CD14-positive monocyte (primary cell): ENCODE data around the gene GSX2. TPM values are rescaled to one million over a fixed set of nuclear protein-coding genes. Genes with fewer than 3 reads are reported as not detected.

Experiments
- DNase-seq, 3 donors: peaks; one replicate each; pipeline ENCODE4 v3.0.0-alpha.2; 2011 to 2022
- H2AFZ ChIP-seq: 2 replicates; pipeline ENCODE4 v1.6.0; 2012; ENCODE audit warnings: mild to moderate bottlenecking, low read depth, low read length, inconsistent platforms; ENCODE audit not compliant: insufficient read depth, poor library complexity, severe bottlenecking
- H3K27ac ChIP-seq, 2 donors: 1 replicate in 1 of 2; 2 replicates in 1 of 2; pipeline ENCODE4 v1.5.1; 2012 to 2013; ENCODE audit warnings: low read length in 2 of 2, control low read depth in 1 of 2, inconsistent platforms in 1 of 2, low read depth in 1 of 2, mild to moderate bottlenecking in 1 of 2
- H3K27me3 ChIP-seq, 2 donors: one replicate each; pipeline versions ENCODE4 v1.6.0 to v1.6.1; 2011 to 2013; ENCODE audit warnings: low read length in 2 of 2; ENCODE audit not compliant: control insufficient read depth in 2 of 2, insufficient read depth in 2 of 2
- H3K36me3 ChIP-seq, 2 donors: replicated peaks in 1 of 2; 1 replicate in 1 of 2; 2 replicates in 1 of 2; pipeline versions ENCODE4 v1.5.1 to v1.6.1; 2012 to 2013; ENCODE audit warnings: low read length in 2 of 2, control low read depth in 1 of 2, inconsistent platforms in 1 of 2, mild to moderate bottlenecking in 1 of 2; ENCODE audit not compliant: insufficient read depth in 2 of 2, control insufficient read depth in 1 of 2
- H3K4me1 ChIP-seq, 2 donors: 1 replicate in 1 of 2; 2 replicates in 1 of 2; pipeline versions ENCODE4 v1.5.1 to v1.6.1; 2012 to 2013; ENCODE audit warnings: low read length in 2 of 2, control low read depth in 1 of 2, inconsistent platforms in 1 of 2, mild to moderate bottlenecking in 1 of 2, moderate library complexity in 1 of 2; ENCODE audit not compliant: insufficient read depth in 2 of 2, control insufficient read depth in 1 of 2
- H3K4me2 ChIP-seq: replicated peaks from 2 replicates; pipeline ENCODE3; 2012; ENCODE audit warnings: low read length, moderate library complexity, mild to moderate bottlenecking; ENCODE audit not compliant: poor library complexity, severe bottlenecking; ENCODE audit errors: extremely low read depth
- H3K4me3 ChIP-seq, 3 experiments: fragments of 200-600 bp in 1 of 3; sonication (generic) in 1 of 3; replicated peaks in 1 of 3; 1 replicate in 2 of 3; 2 replicates in 1 of 3; pipeline ENCODE4 v1.5.1; 2011 to 2013; ENCODE audit warnings: low read length in 3 of 3, mild to moderate bottlenecking in 3 of 3, control low read depth in 2 of 3, low read depth in 2 of 3, inconsistent platforms in 1 of 3, moderate library complexity in 1 of 3
- H3K79me2 ChIP-seq: 2 replicates; pipeline ENCODE4 v1.6.0; 2012; ENCODE audit warnings: mild to moderate bottlenecking, control low read depth, inconsistent platforms, low read length, moderate library complexity; ENCODE audit not compliant: insufficient read depth
- H3K9ac ChIP-seq: 2 replicates; pipeline ENCODE4 v1.6.0; 2017; ENCODE audit warnings: low read length, mild to moderate bottlenecking; ENCODE audit not compliant: insufficient read depth, poor library complexity, severe bottlenecking
- H3K9me3 ChIP-seq, 2 donors: replicated peaks in 1 of 2; 1 replicate in 1 of 2; 2 replicates in 1 of 2; pipeline versions ENCODE4 v1.5.1 to v1.6.1; 2012 to 2013; ENCODE audit warnings: low read length in 2 of 2, control low read depth in 1 of 2; ENCODE audit not compliant: control insufficient read depth in 1 of 2, insufficient read depth in 1 of 2
- H4K20me1 ChIP-seq: 2 replicates; pipeline ENCODE4 v1.6.0; 2012; ENCODE audit warnings: mild to moderate bottlenecking, low read length, control low read depth, moderate library complexity; ENCODE audit not compliant: insufficient read depth
- H3K27ac Mint-ChIP-seq, 7 donors: one replicate each; pipeline ENCODE4 v1.8.0; 2020; ENCODE audit warnings: mild to moderate bottlenecking in 7 of 7, mixed read lengths in 7 of 7, moderate library complexity in 6 of 7, inconsistent platforms in 2 of 7
- H3K27me3 Mint-ChIP-seq, 3 donors: one replicate each; pipeline ENCODE4 v1.8.0; 2021 to 2022; ENCODE audit warnings: low read depth in 3 of 3, mild to moderate bottlenecking in 3 of 3, mixed read lengths in 3 of 3, moderate library complexity in 3 of 3, inconsistent platforms in 1 of 3
- H3K36me3 Mint-ChIP-seq, 2 donors: one replicate each; pipeline ENCODE4 v1.8.0; 2020; ENCODE audit warnings: mixed read lengths in 2 of 2, inconsistent platforms in 1 of 2, mild to moderate bottlenecking in 1 of 2
- H3K4me1 Mint-ChIP-seq: one replicate; pipeline ENCODE4 v1.8.0; 2020; ENCODE audit warnings: mild to moderate bottlenecking, mixed read lengths
- H3K4me3 Mint-ChIP-seq, 2 donors: one replicate each; pipeline ENCODE4 v1.8.0; 2020; ENCODE audit warnings: mild to moderate bottlenecking in 2 of 2, mixed read lengths in 2 of 2, moderate library complexity in 1 of 2
- H3K9me3 Mint-ChIP-seq, 7 donors: one replicate each; pipeline ENCODE4 v1.8.0; 2020 to 2022; ENCODE audit warnings: mixed read lengths in 7 of 7, mild to moderate bottlenecking in 6 of 7, moderate library complexity in 6 of 7, inconsistent platforms in 2 of 7
- WGBS: methylation state at CpG from one replicate; pipeline ENCODE4 v1.1.5; 2013; ENCODE audit warnings: missing lambda C conversion rate; ENCODE audit not compliant: insufficient coverage; 5-methylcytosine and 5-hydroxymethylcytosine counted together
- intact Hi-C, 2 donors: fragments of 100-400 bp; cut with micrococcal nuclease; formaldehyde crosslinking; loops; one replicate each; pipeline versions ENCODE4 v1.15.0 to v1.15.1; 2023
- polyA plus RNA-seq, 3 donors: library from polyadenylated mRNA; depleted of rRNA in 1 of 3; unstranded in 2 of 3; stranded (reverse) in 1 of 3; fragments of 300-500 nt in 2 of 3; fragments of >200 nt in 1 of 3; fragmentation: Illumina TruSeq in 2 of 3; gene quantifications; 1 replicate in 2 of 3; 2 replicates in 1 of 3; pipeline ENCODE4 v1.2.3, GENCODE V29; 2012 to 2021
- TF ChIP-seq, protein P1 (sequence below): fragments of 200-600 bp; IDR thresholded peaks from one replicate; pipeline ENCODE4 v1.8.0; 2022; ENCODE audit warnings: antibody characterized with exemption, mild to moderate bottlenecking

GSX2 gene
- polyA plus RNA-seq, 3 donors, result not detected

DNA sequence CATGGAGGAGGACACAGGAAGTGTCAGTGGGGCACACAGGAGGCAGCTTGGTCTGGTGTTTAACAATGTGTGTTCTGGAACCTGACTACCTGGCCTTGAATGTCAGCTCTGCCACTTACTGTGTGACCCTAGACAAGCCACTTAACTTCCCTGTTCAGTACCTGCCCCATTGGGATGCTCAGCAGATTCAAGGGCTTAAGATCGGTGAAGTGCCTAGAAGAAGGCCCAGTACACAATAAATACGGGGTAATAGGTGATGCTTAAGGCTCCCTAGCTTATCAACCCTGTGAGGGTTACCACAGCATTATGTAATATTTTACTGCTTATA, 33.9 kb upstream of the GSX2 start:
- H3K4me1 ChIP-seq, result peaks cover 16 to 28% of the 10 kb centered on the region in 2 donors
- no CpG with 5 or more reads among the region's 2 CpGs for WGBS
- no peak overlapping the region for H3K27ac Mint-ChIP-seq

DNA sequence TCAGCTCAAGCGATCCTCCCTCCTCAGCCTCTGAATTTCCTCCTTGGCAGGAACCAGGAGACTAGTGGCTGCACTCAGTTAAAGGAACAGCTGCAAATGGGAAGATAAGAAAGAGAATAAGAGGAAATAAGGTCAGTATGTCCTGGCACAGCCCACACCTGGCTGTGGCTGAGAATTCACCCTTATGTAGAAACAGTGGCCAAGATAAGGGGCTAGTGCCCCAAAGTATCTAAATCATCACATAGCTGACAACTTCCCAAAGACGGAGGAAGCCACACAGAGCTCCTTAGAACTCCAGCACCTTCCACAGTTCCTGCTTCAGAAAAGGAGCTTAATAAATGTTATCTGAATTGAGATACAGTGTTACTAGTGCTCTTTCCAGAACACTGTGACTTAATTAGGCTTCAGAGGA, 33.2 kb upstream of the GSX2 start:
- no peak overlapping the region for H2AFZ ChIP-seq
- WGBS, result no CpG with 5 or more reads among the region's 2 CpGs
- no peak overlapping the region for H3K4me3 Mint-ChIP-seq

More for the DNA sequence above, 33.9 kb upstream of the GSX2 start:
- Histone ChIP-seq H3K4me3 (no peak overlapping the region), H3K27me3 (no peaks in the 10 kb centered on the region), H3K79me2 (peaks cover 33% of the 10 kb centered on the region), H3K9me3 (no peaks in the 10 kb centered on the region), H3K9ac (no peak overlapping the region), H2AFZ (no peak overlapping the region), H4K20me1 (peaks cover 30% of the 10 kb centered on the region), H3K4me2 (no peak overlapping the region), H3K27ac (no peak overlapping the region), H3K36me3 (no peaks in the 10 kb centered on the region)
- no peak for DNase-seq
- Mint-ChIP-seq H3K9me3 (no peaks in the 10 kb centered on the region), H3K36me3 (peaks cover 0 to 3% of the 10 kb centered on the region in 2 donors), H3K4me3 (no peak overlapping the region), H3K27me3 (peaks cover 0 to 3% (median 1%) of the 10 kb centered on the region in 3 donors), H3K4me1 (peaks cover 27% of the 10 kb centered on the region)
- TF ChIP-seq, protein P1, sequence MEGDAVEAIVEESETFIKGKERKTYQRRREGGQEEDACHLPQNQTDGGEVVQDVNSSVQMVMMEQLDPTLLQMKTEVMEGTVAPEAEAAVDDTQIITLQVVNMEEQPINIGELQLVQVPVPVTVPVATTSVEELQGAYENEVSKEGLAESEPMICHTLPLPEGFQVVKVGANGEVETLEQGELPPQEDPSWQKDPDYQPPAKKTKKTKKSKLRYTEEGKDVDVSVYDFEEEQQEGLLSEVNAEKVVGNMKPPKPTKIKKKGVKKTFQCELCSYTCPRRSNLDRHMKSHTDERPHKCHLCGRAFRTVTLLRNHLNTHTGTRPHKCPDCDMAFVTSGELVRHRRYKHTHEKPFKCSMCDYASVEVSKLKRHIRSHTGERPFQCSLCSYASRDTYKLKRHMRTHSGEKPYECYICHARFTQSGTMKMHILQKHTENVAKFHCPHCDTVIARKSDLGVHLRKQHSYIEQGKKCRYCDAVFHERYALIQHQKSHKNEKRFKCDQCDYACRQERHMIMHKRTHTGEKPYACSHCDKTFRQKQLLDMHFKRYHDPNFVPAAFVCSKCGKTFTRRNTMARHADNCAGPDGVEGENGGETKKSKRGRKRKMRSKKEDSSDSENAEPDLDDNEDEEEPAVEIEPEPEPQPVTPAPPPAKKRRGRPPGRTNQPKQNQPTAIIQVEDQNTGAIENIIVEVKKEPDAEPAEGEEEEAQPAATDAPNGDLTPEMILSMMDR, result no peak
- intact Hi-C loops, result loop anchor here in 1 of 2 donors (10.0 kb wide), 2 partner anchors 151 to 691 kb away; partner anchors contain the start of gene FIP1L1

More for the DNA sequence above, 33.2 kb upstream of the GSX2 start:
- no peak overlapping the region for H3K27ac Mint-ChIP-seq
- peaks cover 0 to 3% of the 10 kb centered on the region in 2 donors for H3K36me3 Mint-ChIP-seq
- peaks cover 0 to 3% (median 1%) of the 10 kb centered on the region in 3 donors for H3K27me3 Mint-ChIP-seq
- H4K20me1 ChIP-seq, result peaks cover 23% of the 10 kb centered on the region
- H3K36me3 ChIP-seq, result no peaks in the 10 kb centered on the region
- H3K27me3 ChIP-seq, result no peaks in the 10 kb centered on the region
- no peak overlapping the region for H3K9ac ChIP-seq
- H3K4me3 ChIP-seq, result no peak overlapping the region
- peaks cover 12 to 22% of the 10 kb centered on the region in 2 donors for H3K4me1 ChIP-seq
- peaks cover 26% of the 10 kb centered on the region for H3K79me2 ChIP-seq
- H3K9me3 Mint-ChIP-seq, result no peaks in the 10 kb centered on the region
- intact Hi-C loops, result loop anchor here in 1 of 2 donors (10.0 kb wide), 2 partner anchors 152 to 692 kb away; partner anchors contain the start of gene FIP1L1
- no peak overlapping the region for H3K27ac ChIP-seq
- H3K4me2 ChIP-seq, result no peak overlapping the region
- no peak for DNase-seq
- TF ChIP-seq, protein P1, result no peak
- H3K4me1 Mint-ChIP-seq, result peaks cover 21% of the 10 kb centered on the region
- no peaks in the 10 kb centered on the region for H3K9me3 ChIP-seq
